Measurements from ENCODE around the gene GLS. TPM values are rescaled to one million over a fixed set of nuclear protein-coding genes. Genes with fewer than 3 reads are reported as not detected.
A peak's percentile ranks its signal among the peaks of the same experiment; 100 is the strongest.

The GLS gene
- total and polyA plus RNA-seq, 9 of the 15 experiments (the other 6 are each of a cell fraction or from before 2014, with no cell fraction given): 13.7 to 77.5 (median 48.2) TPM

- TF ChIP-seq CBX5 (IDR thresholded peaks at IDR 0.05; ENCODE audit: borderline replicate concordance, low read depth) (no peak), MEIS2 (IDR thresholded peaks at IDR 0.05; ENCODE audit: partially characterized antibody) (no peak), RBM39 (optimal IDR thresholded peaks at IDR 0.05; ENCODE audit: low read depth, low read length) (no peak), TAF15 (IDR thresholded peaks at IDR 0.05; ENCODE audit: low read depth, low read length) (no peak), ZNF165 (CRISPR knock-in tag; IDR thresholded peaks at IDR 0.05; ENCODE audit: borderline replicate concordance) (no peak), PPARD (CRISPR knock-in tag; IDR thresholded peaks at IDR 0.05) (no peak), E2F6 (IDR thresholded peaks at IDR 0.05; ENCODE audit: borderline replicate concordance in 1 of 2, extremely low read depth in 1 of 2, insufficient read depth in 1 of 2, insufficient read length in 1 of 2, low read depth in 1 of 2, low read length in 1 of 2, poor library complexity in 1 of 2, severe bottlenecking in 1 of 2) (peak; percentile 61 to 89), ZNF699 (CRISPR knock-in tag; IDR thresholded peaks at IDR 0.05; ENCODE audit: insufficient replicate concordance) (no peak), NCOA2 (IDR thresholded peaks at IDR 0.05; ENCODE audit: partially characterized antibody in 2 of 2) (no peak), TBL1XR1 (IDR thresholded peaks at IDR 0.05; ENCODE audit: low read length in 2 of 2) (0 out of 4 replicates have a peak, but pooled peaks of 1 of the 2 experiments have one; percentile 29), HMBOX1 (IDR thresholded peaks at IDR 0.05) (no peak), POLR2G (IDR thresholded peaks at IDR 0.05; ENCODE audit: low read depth, low read length) (peak; percentile 86), SFPQ (IDR thresholded peaks at IDR 0.05; ENCODE audit: low read depth, low read length) (no peak), KLF16 (IDR thresholded peaks at IDR 0.05) (no peak), USF1 (CRISPR knock-in tag; IDR thresholded peaks at IDR 0.05) (0 out of 2 replicates have a peak, but pooled peaks have one; percentile 18), ZNF184 (CRISPR knock-in tag; IDR thresholded peaks at IDR 0.05) (no peak), MYNN (IDR thresholded peaks at IDR 0.05) (no peak), MYNN (CRISPR knock-in tag; IDR thresholded peaks at IDR 0.05) (no peak), TRIM28 (IDR thresholded peaks at IDR 0.05) (no peak), NRF1 (conservative IDR thresholded peaks at IDR 0.05 in 1 of 2, IDR thresholded peaks at IDR 0.05 in 1 of 2) (peak; percentile 82 to 86), NFIX (CRISPR knock-in tag; IDR thresholded peaks at IDR 0.05; ENCODE audit: low read depth) (no peak), CCAR2 (IDR thresholded peaks at IDR 0.05; ENCODE audit: low read depth, low read length) (no peak), U2AF2 (optimal IDR thresholded peaks at IDR 0.05; ENCODE audit: low read depth, low read length) (no peak), CBFA2T2 (conservative IDR thresholded peaks at IDR 0.05) (no peak), ZNF316 (IDR thresholded peaks at IDR 0.05) (no peak), ZNF695 (CRISPR knock-in tag; IDR thresholded peaks at IDR 0.05) (no peak)
Observed at GRCh38 chr2:191013932-191014652, 133.5 kb downstream of the GLS start, which contains the start of gene STAT1 (continued).

All from K562 (cell line).